ENCODE results near the gene CTDSPL.

Gene CTDSPL

GRCh38 chr3:37944391-37944842 lies 82.7 kb downstream of the CTDSPL start:
- DNase-seq, result no peak

GRCh38 chr3:37945156-37945806 lies 83.6 kb downstream of the CTDSPL start:
- DNase-seq, result no peak

- DNase-seq, result no peak
Observed at GRCh38 chr3:37945807-37946530, 84.3 kb downstream of the CTDSPL start.

- DNase-seq, result no peak
Observed at GRCh38 chr3:37946531-37946889, 84.8 kb downstream of the CTDSPL start.

GRCh38 chr3:37949866-37950265 lies 88.2 kb downstream of the CTDSPL start:
- no peak for DNase-seq

GRCh38 chr3:37952564-37952963 lies 90.9 kb downstream of the CTDSPL start:
- no peak for DNase-seq

GRCh38 chr3:37953226-37953625 lies 91.5 kb downstream of the CTDSPL start:
- no peak for DNase-seq

GRCh38 chr3:37953707-37954394 lies 92.2 kb downstream of the CTDSPL start:
- DNase-seq, result no peak

GRCh38 chr3:37954881-37955280 lies 93.2 kb downstream of the CTDSPL start:
- DNase-seq, result no peak

GRCh38 chr3:37955918-37956707 lies 94.4 kb downstream of the CTDSPL start:
- DNase-seq, result no peak

GRCh38 chr3:37956723-37957538 lies 95.3 kb downstream of the CTDSPL start:
- no peak for DNase-seq

- DNase-seq, result no peak
Observed at GRCh38 chr3:37957539-37957936, 95.9 kb downstream of the CTDSPL start.

- no peak for DNase-seq
Observed at GRCh38 chr3:37961622-37962431, 100.1 kb downstream of the CTDSPL start.

- no peak for DNase-seq
Observed at GRCh38 chr3:37963016-37963415, 101.3 kb downstream of the CTDSPL start.

GRCh38 chr3:37963635-37964034 lies 102.0 kb downstream of the CTDSPL start:
- DNase-seq, result no peak

GRCh38 chr3:37964146-37964545 lies 102.5 kb downstream of the CTDSPL start:
- no peak for DNase-seq

- DNase-seq, result no peak
Observed at GRCh38 chr3:37964716-37965115, 103.0 kb downstream of the CTDSPL start.

- peak; percentile 80 for DNase-seq
Observed at GRCh38 chr3:37967260-37967881, 105.7 kb downstream of the CTDSPL start.

- DNase-seq, result no peak
Observed at GRCh38 chr3:37968199-37968598, 106.5 kb downstream of the CTDSPL start.

GRCh38 chr3:37968813-37969595 lies 107.3 kb downstream of the CTDSPL start:
- DNase-seq, result no peak
